IPS DF 6.9 (cell line): ENCODE measurements around the gene FAM167B.

Source experiments
- DNase-seq: peaks from one replicate; pipeline ENCODE4 v3.0.0-alpha.2; 2013; ENCODE audit warnings: low read depth, low spot score
- H3K27ac ChIP-seq: one replicate; pipeline ENCODE4 v1.5.1; 2013; ENCODE audit warnings: low read length, control low read depth
- H3K27me3 ChIP-seq: 2 replicates; pipeline ENCODE4 v1.6.1; 2013; ENCODE audit warnings: mild to moderate bottlenecking, low read length; ENCODE audit not compliant: control insufficient read depth, insufficient read depth
- H3K36me3 ChIP-seq: 2 replicates; pipeline ENCODE4 v1.6.1; 2013; ENCODE audit warnings: low read length; ENCODE audit not compliant: control insufficient read depth, insufficient read depth
- H3K4me1 ChIP-seq: 2 replicates; pipeline ENCODE4 v1.6.1; 2013; ENCODE audit warnings: low read length; ENCODE audit not compliant: control insufficient read depth, insufficient read depth
- H3K4me3 ChIP-seq: 2 replicates; pipeline ENCODE4 v1.5.1; 2013; ENCODE audit warnings: mild to moderate bottlenecking, low read length
- H3K9me3 ChIP-seq: 2 replicates; pipeline ENCODE4 v1.6.1; 2013; ENCODE audit warnings: low read length, inconsistent platforms; ENCODE audit not compliant: control insufficient read depth, insufficient read depth
- WGBS: extraction: QIAGEN DNeasy Blood & Tissue Kit; methylation state at CpG from one replicate; pipeline ENCODE4 v1.1.7; 2013; ENCODE audit warnings: mixed read lengths, missing lambda C conversion rate; ENCODE audit not compliant: insufficient read length, insufficient coverage; 5-methylcytosine and 5-hydroxymethylcytosine counted together

FAM167B gene

DNA sequence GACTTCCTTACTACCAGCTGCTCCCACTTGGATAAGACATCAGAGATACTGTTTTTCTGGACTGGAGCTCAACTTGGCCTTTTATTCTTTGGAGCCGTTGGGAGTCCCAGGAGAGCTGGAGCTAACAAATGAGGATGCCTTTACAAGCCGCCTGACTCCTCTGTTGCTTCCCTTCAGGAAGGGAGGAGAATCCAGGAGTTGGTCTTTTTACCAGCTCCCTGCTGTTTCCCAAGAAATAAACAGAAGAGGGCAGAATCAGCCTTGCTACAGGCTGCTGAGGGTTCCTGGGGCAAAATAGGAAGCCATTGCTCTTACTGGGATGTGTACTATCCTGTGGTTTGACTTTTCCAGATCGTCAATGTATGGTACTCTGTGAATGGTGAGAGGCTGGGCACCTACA, 23.3 kb upstream of the FAM167B start:
- DNase-seq, result no peak
- no peak overlapping the region for H3K27ac ChIP-seq
- no peaks in the 10 kb centered on the region for H3K27me3 ChIP-seq
- H3K4me3 ChIP-seq, result no peak overlapping the region
- no peaks in the 10 kb centered on the region for H3K4me1 ChIP-seq
- WGBS, result no CpG with 5 or more reads among the region's 3 CpGs
- H3K9me3 ChIP-seq, result no peaks in the 10 kb centered on the region
- peaks cover 16% of the 10 kb centered on the region for H3K36me3 ChIP-seq

DNA sequence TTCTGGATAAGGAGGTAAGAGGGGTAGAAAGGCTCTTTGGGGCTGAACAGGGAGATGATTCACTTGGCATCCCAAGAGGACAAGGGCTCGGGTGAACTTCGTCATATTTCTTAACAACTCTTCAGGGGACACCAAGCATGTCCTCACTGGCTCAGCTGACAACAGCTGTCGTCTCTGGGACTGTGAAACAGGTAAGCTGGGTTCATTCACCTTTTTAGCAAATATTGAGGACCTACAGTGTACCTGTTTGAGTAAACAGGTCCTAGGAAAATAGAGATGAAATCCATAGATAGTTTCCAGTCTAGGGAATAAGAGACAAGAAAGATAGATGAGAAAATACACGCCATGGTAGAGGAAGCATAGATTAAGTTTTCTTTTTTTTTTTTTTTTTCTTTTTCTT, 22.7 kb upstream of the FAM167B start:
- Histone ChIP-seq H3K27me3 (no peaks in the 10 kb centered on the region), H3K9me3 (no peaks in the 10 kb centered on the region), H3K4me3 (no peak overlapping the region), H3K4me1 (no peaks in the 10 kb centered on the region), H3K36me3 (peaks cover 20% of the 10 kb centered on the region), H3K27ac (no peak overlapping the region)
- no peak for DNase-seq
- WGBS, result no CpG with 5 or more reads among the region's 4 CpGs

DNA sequence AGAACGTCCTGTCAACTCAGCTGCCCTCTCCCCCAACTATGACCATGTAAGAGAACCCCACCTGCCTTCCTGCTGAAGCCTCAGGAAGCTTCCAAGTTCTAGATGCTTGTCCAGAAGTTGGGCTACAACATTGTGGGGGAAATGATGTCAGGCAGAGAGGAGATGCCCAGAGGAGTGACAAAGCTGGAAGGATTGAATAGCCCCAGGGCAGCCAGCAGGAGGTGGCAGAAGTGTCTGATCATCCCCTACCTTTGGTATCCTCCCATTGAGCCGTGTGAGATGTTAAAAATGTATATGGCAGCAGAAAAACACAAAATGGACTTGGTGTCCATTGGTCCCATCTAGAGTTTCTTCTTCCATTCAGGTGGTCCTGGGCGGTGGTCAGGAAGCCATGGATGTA, 18.3 kb upstream of the FAM167B start:
- DNase-seq, result no peak
- peaks cover 33% of the 10 kb centered on the region for H3K36me3 ChIP-seq
- H3K9me3 ChIP-seq, result no peaks in the 10 kb centered on the region
- no peaks in the 10 kb centered on the region for H3K4me1 ChIP-seq
- H3K4me3 ChIP-seq, result no peak overlapping the region
- H3K27me3 ChIP-seq, result no peaks in the 10 kb centered on the region
- H3K27ac ChIP-seq, result no peak overlapping the region
- WGBS, result no CpG with 5 or more reads among the region's 3 CpGs

DNA sequence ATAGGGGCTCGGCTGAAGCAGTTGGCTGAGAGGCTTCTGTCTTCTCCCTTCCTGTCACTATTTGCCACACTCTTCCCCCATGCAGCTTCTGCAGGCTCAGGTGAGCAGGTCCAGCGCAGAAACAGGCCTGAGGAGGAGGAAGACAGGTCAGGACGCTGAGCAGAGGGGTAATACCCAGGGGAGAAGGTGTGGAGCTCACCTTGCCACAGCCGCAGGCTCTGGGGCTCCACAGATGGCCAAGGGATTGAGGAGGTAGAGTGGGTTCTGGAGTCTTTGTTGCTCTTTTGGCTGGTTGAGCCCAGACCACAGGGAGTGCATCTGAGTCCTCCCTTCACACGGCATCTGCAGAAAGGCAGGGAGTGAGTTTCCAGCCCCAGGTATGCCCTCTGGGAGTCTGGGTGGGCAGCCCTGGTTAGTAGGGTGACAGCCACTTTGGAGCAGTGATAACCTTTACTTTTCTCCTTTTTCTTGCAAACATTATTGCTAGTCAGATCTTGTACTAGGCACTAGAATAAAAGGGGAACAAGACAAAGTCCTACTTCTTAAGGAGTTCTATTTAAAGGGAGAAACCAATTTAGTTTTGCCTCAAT, 15.1 kb upstream of the FAM167B start:
- no peaks in the 10 kb centered on the region for H3K4me1 ChIP-seq
- no peak for DNase-seq
- H3K36me3 ChIP-seq, result peaks cover 23% of the 10 kb centered on the region; the same call in 1 of the 2 replicates
- no CpG with 5 or more reads among the region's 5 CpGs for WGBS
- H3K27me3 ChIP-seq, result no peaks in the 10 kb centered on the region
- H3K27ac ChIP-seq, result no peak overlapping the region
- no peaks in the 10 kb centered on the region for H3K9me3 ChIP-seq
- H3K4me3 ChIP-seq, result no peak overlapping the region

DNA sequence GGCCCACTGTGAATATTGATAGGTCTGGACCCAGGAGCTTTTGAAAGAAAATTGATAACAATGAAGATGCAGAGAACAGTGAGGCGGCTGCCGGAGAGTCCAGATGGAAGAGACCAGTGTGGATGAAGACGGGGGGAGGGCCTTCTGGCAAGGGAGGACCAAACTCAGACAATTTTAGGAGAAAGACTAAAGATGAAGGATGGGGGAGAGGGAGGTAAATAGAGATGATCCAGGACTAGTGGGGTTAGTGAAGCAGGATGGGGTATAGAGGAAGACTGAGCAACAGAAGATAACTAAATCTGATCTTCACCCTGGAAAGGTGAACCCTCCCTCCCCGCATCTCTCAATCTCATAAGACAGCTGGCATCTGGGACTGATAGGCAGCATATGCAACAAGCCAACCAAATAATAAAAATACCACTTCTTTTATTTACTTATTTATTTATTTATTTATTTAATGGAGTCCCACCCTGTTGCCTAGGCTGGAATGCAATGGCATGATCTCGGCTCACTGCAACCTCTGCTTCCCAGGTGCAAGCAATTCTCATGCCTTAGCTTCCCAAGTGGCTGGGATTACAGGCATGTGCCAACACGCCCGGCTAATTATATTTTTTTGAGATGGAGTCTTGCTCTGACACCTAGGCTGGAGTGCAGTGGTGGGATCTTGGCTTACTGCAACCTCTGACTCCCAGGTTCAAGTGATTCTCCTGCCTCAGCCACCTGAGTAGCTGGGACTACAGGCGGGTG, 14.3 kb upstream of the FAM167B start:
- no peak for DNase-seq
- no CpG with 5 or more reads among the region's 8 CpGs for WGBS
- Histone ChIP-seq H3K27me3 (no peaks in the 10 kb centered on the region), H3K4me1 (no peaks in the 10 kb centered on the region), H3K9me3 (no peaks in the 10 kb centered on the region), H3K27ac (no peak overlapping the region), H3K4me3 (no peak overlapping the region), H3K36me3 (peaks cover 23% of the 10 kb centered on the region; the same call in 1 of the 2 replicates)

DNA sequence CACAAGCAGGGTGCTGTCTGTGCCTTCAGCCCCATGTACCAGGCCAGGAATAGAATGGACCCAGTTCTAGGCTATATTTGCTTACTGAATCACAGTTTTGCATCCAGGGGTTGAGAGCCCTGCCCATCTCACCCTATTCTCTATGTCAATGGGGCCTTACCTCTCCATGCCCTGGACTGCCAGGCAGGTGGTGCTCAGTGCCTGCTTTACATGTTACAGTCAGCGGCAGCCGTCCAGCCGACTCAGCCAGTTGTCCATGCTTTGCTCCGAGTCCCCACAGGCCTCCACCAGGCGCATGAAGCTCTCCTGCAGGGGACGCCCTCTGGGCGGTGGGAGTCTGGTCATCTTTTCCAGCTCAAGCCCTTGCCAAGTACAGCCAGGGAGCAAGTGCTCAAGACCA, 12.2 kb upstream of the FAM167B start:
- Histone ChIP-seq H3K4me1 (no peaks in the 10 kb centered on the region), H3K36me3 (peaks cover 12% of the 10 kb centered on the region; the same call in 1 of the 2 replicates), H3K9me3 (no peaks in the 10 kb centered on the region), H3K27ac (no peak overlapping the region), H3K27me3 (no peaks in the 10 kb centered on the region), H3K4me3 (no peak overlapping the region)
- no CpG with 5 or more reads among the region's 7 CpGs for WGBS
- no peak for DNase-seq

DNA sequence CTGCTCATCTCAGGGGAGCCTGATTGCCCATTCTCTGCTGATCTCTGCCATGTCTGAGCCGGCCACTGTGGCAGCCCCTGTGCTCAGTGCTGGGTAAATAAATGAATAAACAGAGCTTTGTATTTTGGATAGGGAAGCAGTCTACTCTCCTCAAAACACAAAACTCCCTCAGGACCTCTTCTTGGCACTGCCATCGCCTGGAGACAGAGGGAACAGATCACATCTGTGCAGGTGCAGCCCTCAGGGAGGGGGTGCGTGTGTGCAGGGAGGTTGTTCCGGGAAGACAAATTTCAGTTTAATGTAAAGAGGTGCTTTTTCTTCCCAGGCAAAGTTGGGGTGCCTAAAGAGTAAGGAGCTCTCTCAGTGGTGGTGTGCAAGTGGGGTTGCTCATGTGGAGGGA, 7.7 kb upstream of the FAM167B start:
- Histone ChIP-seq H3K4me1 (no peaks in the 10 kb centered on the region), H3K27ac (no peak overlapping the region), H3K9me3 (no peaks in the 10 kb centered on the region), H3K36me3 (no peaks in the 10 kb centered on the region), H3K27me3 (no peaks in the 10 kb centered on the region), H3K4me3 (peak overlapping the region; percentile 71; the same call in 1 of the 2 replicates)
- WGBS, result no CpG with 5 or more reads among the region's 4 CpGs
- no peak for DNase-seq

DNA sequence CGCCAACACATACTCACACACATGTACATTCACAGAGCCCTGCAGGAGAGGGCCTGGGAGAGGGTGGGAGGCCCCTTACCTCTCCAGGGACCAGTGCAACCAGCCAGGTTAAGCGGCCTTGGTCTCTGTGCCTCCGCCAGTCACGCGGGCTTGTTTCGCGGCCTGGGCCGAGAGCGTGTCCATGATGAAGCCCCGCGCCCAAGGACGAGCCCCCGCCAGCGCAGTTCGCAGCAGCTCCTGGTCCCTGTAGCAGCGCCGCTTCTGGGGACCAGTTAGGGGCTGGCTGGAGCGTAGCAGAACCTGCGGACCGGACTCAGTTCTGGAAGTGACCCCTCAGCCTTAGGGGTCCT, 7.3 kb upstream of the FAM167B start:
- WGBS, result no CpG with 5 or more reads among the region's 20 CpGs
- DNase-seq, result no peak
- H3K9me3 ChIP-seq, result no peaks in the 10 kb centered on the region
- H3K4me1 ChIP-seq, result no peaks in the 10 kb centered on the region
- H3K4me3 ChIP-seq, result peak overlapping the region; percentile 71
- H3K36me3 ChIP-seq, result no peaks in the 10 kb centered on the region
- no peak overlapping the region for H3K27ac ChIP-seq
- H3K27me3 ChIP-seq, result no peaks in the 10 kb centered on the region

DNA sequence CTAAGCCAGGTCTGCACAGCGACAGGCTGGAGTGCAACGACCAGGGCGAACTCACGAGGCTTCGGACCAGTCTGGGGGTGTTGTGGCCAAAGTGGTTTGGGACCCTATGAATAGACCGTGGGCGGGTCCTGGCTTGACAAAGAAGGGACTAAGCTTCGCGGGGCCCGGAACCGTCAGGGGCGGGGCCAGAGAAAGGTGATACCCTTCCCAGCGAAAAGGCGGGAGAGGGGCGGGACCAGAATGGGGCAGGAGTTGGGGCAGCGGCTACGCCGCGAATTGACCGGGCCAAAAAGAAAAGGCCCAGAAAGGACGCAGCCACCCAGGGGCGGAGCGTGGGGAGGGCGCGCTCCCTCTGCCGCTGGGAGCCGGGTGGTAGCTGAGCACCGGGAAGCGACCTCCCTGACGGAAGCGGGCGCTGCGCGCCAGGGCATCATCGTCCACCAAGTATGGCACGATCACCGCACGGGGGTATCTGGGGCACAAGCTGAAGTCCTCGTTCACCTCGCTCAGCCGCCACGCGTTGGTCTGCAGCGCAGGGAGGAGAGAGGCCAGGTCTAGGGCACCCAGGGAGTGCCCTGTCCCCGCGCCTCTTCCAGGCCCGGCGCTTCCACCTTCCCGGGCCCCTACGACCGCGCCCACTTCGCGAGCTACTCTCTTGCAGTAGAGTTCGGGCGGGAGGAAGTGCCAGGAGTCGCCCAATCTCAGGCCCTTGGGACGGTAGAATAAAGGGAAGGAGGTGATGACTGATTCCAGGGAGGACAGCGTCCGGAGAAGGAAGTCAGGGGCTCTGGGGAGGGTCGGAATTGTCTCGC, 6.7 kb upstream of the FAM167B start:
- Histone ChIP-seq H3K4me3 (peak overlapping the region; percentile 71), H3K36me3 (no peaks in the 10 kb centered on the region), H3K27ac (no peak overlapping the region), H3K4me1 (no peaks in the 10 kb centered on the region), H3K27me3 (no peaks in the 10 kb centered on the region), H3K9me3 (no peaks in the 10 kb centered on the region)
- WGBS, result no CpG with 5 or more reads among the region's 62 CpGs
- peak; percentile 87 for DNase-seq

DNA sequence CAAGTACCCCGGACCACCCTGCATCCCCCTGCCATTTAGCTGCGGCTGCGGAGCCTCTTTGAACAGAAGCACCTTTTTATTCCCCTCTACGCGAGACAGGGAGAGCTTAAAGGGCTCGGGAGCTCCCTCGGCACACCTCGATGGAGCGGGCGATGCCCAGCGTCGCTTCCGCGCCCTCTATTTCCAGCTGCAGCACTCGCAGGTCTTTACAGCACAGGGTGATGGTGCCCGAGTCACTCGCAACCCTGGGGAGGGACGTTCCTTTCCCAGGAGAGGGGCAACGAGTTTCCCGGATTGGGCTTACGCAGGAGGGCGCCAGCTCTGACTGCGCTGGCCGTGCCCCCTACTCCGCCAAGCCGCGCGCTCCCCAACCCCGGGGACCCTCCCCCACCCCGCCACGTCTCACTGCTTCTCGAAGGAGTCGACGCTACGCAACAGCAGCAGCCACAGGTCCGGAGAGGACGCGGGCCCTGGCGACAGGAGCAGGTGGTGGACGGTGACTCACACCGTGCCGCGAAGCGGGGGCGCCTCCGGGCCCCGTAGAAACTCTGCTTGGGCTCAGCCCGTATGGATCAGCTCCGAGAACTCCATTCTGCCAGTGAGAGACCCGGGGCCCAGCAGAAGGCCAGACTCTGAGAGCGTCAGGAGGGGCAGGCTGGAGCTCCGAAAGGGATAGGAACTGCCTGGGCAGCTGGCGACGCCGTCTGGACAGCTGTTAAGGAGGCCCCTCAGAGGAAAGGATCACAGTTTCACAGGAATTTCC, 5.8 kb upstream of the FAM167B start:
- Histone ChIP-seq H3K27me3 (no peaks in the 10 kb centered on the region), H3K4me3 (peak overlapping the region; percentile 71; the same call in 1 of the 2 replicates), H3K36me3 (no peaks in the 10 kb centered on the region), H3K4me1 (no peaks in the 10 kb centered on the region), H3K9me3 (no peaks in the 10 kb centered on the region), H3K27ac (no peak overlapping the region)
- WGBS, result no CpG with 5 or more reads among the region's 55 CpGs
- no peak for DNase-seq
